IMR-90 (cell line): ENCODE measurements around the gene NPAS3. TPM values are rescaled to one million over a fixed set of nuclear protein-coding genes. Genes with fewer than 3 reads are reported as not detected.

ENCODE experiments used
- ATAC-seq: fragments of 200-7000 bp; cut with Tn5 transposase; 2 replicates; pipeline ENCODE4 v1.9.1; 2020; ENCODE audit warnings: low read depth, mild to moderate bottlenecking, moderate library complexity
- BruUV-seq: library from RNA; stranded (reverse); fragments of 400-500 nt; replicated peaks from 2 replicates; lab custom pipeline; 2021; lab: Mats Ljungman, UMichigan
- CTCF ChIA-PET: fragments of 300-600 bp; formaldehyde crosslinking; extraction: SDS; loops from one replicate; lab custom pipeline; 2021; ENCODE audit warnings: antibody characterized with exemption; lab: Yijun Ruan, JAX
- POLR2A ChIA-PET: fragments of 300-600 bp; sonication (Branson Sonifier 250); formaldehyde crosslinking; loops from one replicate; lab custom pipeline; 2022; ENCODE audit warnings: antibody characterized with exemption; ENCODE audit not compliant: unreplicated experiment; lab: Charles Lee
- DNase-seq: peaks from one replicate; pipeline ENCODE4 v3.0.0; 2013
- H2AFZ ChIP-seq: replicated peaks from 2 replicates; pipeline ENCODE3; 2013; ENCODE audit warnings: low read length, mild to moderate bottlenecking; ENCODE audit not compliant: poor library complexity
- H2AK5ac ChIP-seq: 2 replicates; pipeline ENCODE4 v1.6.1; 2013; ENCODE audit warnings: low read depth, low read length, inconsistent platforms
- H2AK9ac ChIP-seq: replicated peaks from 2 replicates; pipeline ENCODE3; 2013; ENCODE audit warnings: mild to moderate bottlenecking, low read depth, low read length, moderate library complexity; ENCODE audit not compliant: poor library complexity
- H2BK120ac ChIP-seq: 2 replicates; pipeline ENCODE4 v1.6.1; 2013; ENCODE audit warnings: low read depth, low read length, inconsistent platforms
- H2BK15ac ChIP-seq: 3 replicates; pipeline ENCODE4 v1.6.1; 2013; ENCODE audit warnings: low read depth, low read length, inconsistent platforms
- H2BK20ac ChIP-seq: 2 replicates; pipeline ENCODE4 v1.6.1; 2013; ENCODE audit warnings: low read depth, mild to moderate bottlenecking, inconsistent platforms, low read length, moderate library complexity
- H2BK5ac ChIP-seq: 2 replicates; pipeline ENCODE4 v1.6.1; 2013; ENCODE audit warnings: mild to moderate bottlenecking, low read depth, low read length, inconsistent platforms; ENCODE audit not compliant: poor library complexity, severe bottlenecking
- H3K14ac ChIP-seq: replicated peaks from 2 replicates; pipeline ENCODE4 v1.6.1; 2013; ENCODE audit warnings: low read depth, low read length, inconsistent platforms
- H3K18ac ChIP-seq: 2 replicates; pipeline ENCODE4 v1.6.1; 2013; ENCODE audit warnings: low read depth, low read length, control low read depth
- H3K23ac ChIP-seq: 2 replicates; pipeline ENCODE4 v1.6.1; 2013; ENCODE audit warnings: low read depth, low read length, inconsistent platforms
- H3K27ac ChIP-seq: 2 replicates; pipeline ENCODE4 v1.5.1; 2013; ENCODE audit warnings: mild to moderate bottlenecking, control low read depth, low read length; ENCODE audit not compliant: insufficient read depth
- H3K27me3 ChIP-seq: 2 replicates; pipeline ENCODE4 v1.6.1; 2013; ENCODE audit warnings: low read length; ENCODE audit not compliant: control insufficient read depth, insufficient read depth
- H3K36me3 ChIP-seq: 2 replicates; pipeline ENCODE4 v1.6.1; 2013; ENCODE audit warnings: low read length, mixed read lengths; ENCODE audit not compliant: control insufficient read depth, insufficient read depth
- H3K4ac ChIP-seq: 2 replicates; pipeline ENCODE4 v1.6.1; 2013; ENCODE audit warnings: low read depth, low read length, inconsistent platforms
- H3K4me1 ChIP-seq: 2 replicates; pipeline ENCODE4 v1.6.1; 2013; ENCODE audit warnings: low read length, mixed read lengths; ENCODE audit not compliant: control insufficient read depth, insufficient read depth
- H3K4me2 ChIP-seq: 2 replicates; pipeline ENCODE4 v1.6.1; 2013; ENCODE audit warnings: low read depth, mild to moderate bottlenecking, control low read depth, low read length, moderate library complexity
- H3K4me3 ChIP-seq: 2 replicates; pipeline ENCODE4 v1.5.1; 2013; ENCODE audit warnings: low read depth, mild to moderate bottlenecking, control low read depth, low read length, moderate library complexity; ENCODE audit not compliant: insufficient read depth
- H3K56ac ChIP-seq: 2 replicates; pipeline ENCODE4 v1.6.1; 2013; ENCODE audit warnings: low read length, inconsistent platforms; ENCODE audit not compliant: insufficient read depth; ENCODE audit errors: extremely low read depth
- H3K79me1 ChIP-seq, 2 experiments: 2 replicates each; pipeline ENCODE4 v1.6.1; 2013; ENCODE audit warnings: low read length in 2 of 2, inconsistent platforms in 1 of 2, low read depth in 1 of 2
- H3K9ac ChIP-seq: 2 replicates; pipeline ENCODE4 v1.6.1; 2013; ENCODE audit warnings: low read depth, low read length, control low read depth
- H3K9me1 ChIP-seq: 2 replicates; pipeline ENCODE4 v1.6.1; 2013; ENCODE audit warnings: low read length, inconsistent platforms; ENCODE audit not compliant: insufficient read depth
- H3K9me3 ChIP-seq: 2 replicates; pipeline ENCODE4 v1.6.1; 2013; ENCODE audit warnings: low read length; ENCODE audit not compliant: control insufficient read depth, insufficient read depth
- H4K20me1 ChIP-seq: 2 replicates; pipeline ENCODE4 v1.6.1; 2013; ENCODE audit warnings: low read length, inconsistent platforms; ENCODE audit not compliant: insufficient read depth
- H4K5ac ChIP-seq: 2 replicates; pipeline ENCODE4 v1.6.1; 2013; ENCODE audit warnings: mild to moderate bottlenecking, low read depth, low read length, control low read depth
- H4K8ac ChIP-seq, 2 experiments: 2 replicates each; pipeline ENCODE4 v1.6.1; 2013; ENCODE audit warnings: low read depth in 2 of 2, low read length in 2 of 2, control low read depth in 1 of 2, inconsistent platforms in 1 of 2
- H4K91ac ChIP-seq: 2 replicates; pipeline ENCODE4 v1.6.1; 2013; ENCODE audit warnings: low read depth, low read length, inconsistent platforms; ENCODE audit not compliant: insufficient read depth
- CHD1 ChIP-seq: IDR thresholded peaks from 2 replicates; pipeline ENCODE4 v1.6.1; 2012; ENCODE audit warnings: low read depth, low read length, improper control_type of control experiment
- CTCF ChIP-seq: conservative IDR thresholded peaks from 2 replicates; pipeline ENCODE4 v1.5.1; 2012; ENCODE audit warnings: mild to moderate bottlenecking, low read depth, low read length, improper control_type of control experiment
- FOS ChIP-seq: fragments of 150-350 bp; IDR thresholded peaks from 2 replicates; pipeline ENCODE4 v1.6.1; 2016; ENCODE audit warnings: low read depth, low read length
- NFE2L2 ChIP-seq: fragments of 150-350 bp; IDR thresholded peaks from 2 replicates; pipeline ENCODE4 v1.6.1; 2016; ENCODE audit warnings: low read depth, mild to moderate bottlenecking, low read length
- RAD21 ChIP-seq: IDR thresholded peaks from 2 replicates; pipeline ENCODE4 v1.6.1; 2012; ENCODE audit warnings: low read length, improper control_type of control experiment
- RCOR1 ChIP-seq: IDR thresholded peaks from 2 replicates; pipeline ENCODE4 v1.6.1; 2012; ENCODE audit warnings: mild to moderate bottlenecking, low read length, improper control_type of control experiment; ENCODE audit not compliant: insufficient replicate concordance
- USF2 ChIP-seq: fragments of 150-350 bp; IDR thresholded peaks from 2 replicates; pipeline ENCODE4 v1.6.1; 2017; ENCODE audit warnings: mild to moderate bottlenecking, antibody characterized with exemption, low read length, low read depth
- WGBS, 2 experiments: methylation state at CpG; one replicate each; pipeline versions ENCODE4 v1.1.5 to v1.1.7; 2013; ENCODE audit warnings: missing lambda C conversion rate in 2 of 2; ENCODE audit not compliant: insufficient read length in 1 of 2; ENCODE audit errors: extremely low coverage in 2 of 2; 5-methylcytosine and 5-hydroxymethylcytosine counted together
- dilution Hi-C: fragments of 300-500 bp; cut with HindIII; formaldehyde crosslinking; loops from one replicate; pipeline ENCODE4 v1.14.3; 2018; ENCODE audit warnings: low sequenced_read_pairs; ENCODE audit not compliant: unreplicated experiment
- in situ Hi-C: fragments of 300-500 bp; cut with MboI; formaldehyde crosslinking; loops from 3 replicates; pipeline ENCODE4 v1.14.3; 2019; ENCODE audit warnings: low sequenced_read_pairs, inconsistent platforms, mixed read lengths
- intact Hi-C: fragments of 100-400 bp; cut with micrococcal nuclease; formaldehyde crosslinking; loops from 2 replicates; pipeline ENCODE4 v1.10.0; 2022
- polyA plus RNA-seq, 3 experiments: library from polyadenylated mRNA; depleted of rRNA; stranded (reverse); fragments of >200 nt; gene quantifications; 2 replicates each; pipeline ENCODE4 v1.2.3, GENCODE V29; 2012; ENCODE audit warnings: low replicate concordance in 1 of 3
- total RNA-seq: library from RNA; depleted of rRNA; stranded (reverse); fragments of >200 nt; gene quantifications from 2 replicates; pipeline ENCODE4 v1.2.3, GENCODE V29; 2012

NPAS3 gene
- total and polyA plus RNA-seq, 2 of the 4 experiments (the other 2 are of a cell fraction): not detected

- Histone ChIP-seq H3K79me1 (no peaks in the 10 kb centered on the region), H4K8ac (no peak overlapping the region), H3K36me3 (no peaks in the 10 kb centered on the region), H3K4me2 (no peak overlapping the region), H3K9me1 (no peaks in the 10 kb centered on the region), H3K14ac (no peak overlapping the region), H4K91ac (no peak overlapping the region), H3K27ac (no peak overlapping the region), H3K4me1 (no peaks in the 10 kb centered on the region), H3K9me3 (no peaks in the 10 kb centered on the region), H2BK20ac (no peak overlapping the region), H3K4me3 (no peak overlapping the region), H2AK5ac (no peak overlapping the region), H3K23ac (no peak overlapping the region), H3K9ac (no peak overlapping the region), H3K56ac (no peak overlapping the region), H3K27me3 (no peaks in the 10 kb centered on the region), H4K20me1 (no peaks in the 10 kb centered on the region), H2AFZ (no peak overlapping the region), H4K5ac (no peak overlapping the region), H2BK5ac (no peak overlapping the region), H2BK120ac (no peak overlapping the region), H2AK9ac (no peak overlapping the region), H2BK15ac (no peak overlapping the region), H3K4ac (no peak overlapping the region), H3K18ac (no peak overlapping the region)
- intact Hi-C loops: no loop called here
- ATAC-seq: no peak
- DNase-seq: no peak
- dilution Hi-C loops: no loop called here
- no TSS peak for BruUV-seq
- in situ Hi-C loops: no loop called here
- CTCF ChIA-PET: no interaction called here
- POLR2A ChIA-PET: no interaction called here
- no CpG with 5 or more reads among the region's 4 CpGs for WGBS, 2 experiments
- no peak for TF ChIP-seq USF2
- no peak for TF ChIP-seq CHD1
- no peak for TF ChIP-seq RCOR1
- TF ChIP-seq RAD21: no peak
- no peak for TF ChIP-seq NFE2L2
- no peak for TF ChIP-seq FOS
- TF ChIP-seq CTCF: no peak
These were observed 748.2 kb downstream of the NPAS3 start for GRCh38 chr14:33686856-33687255.
